Measurements from ENCODE around the gene RTP2.

The RTP2 gene

DNA sequence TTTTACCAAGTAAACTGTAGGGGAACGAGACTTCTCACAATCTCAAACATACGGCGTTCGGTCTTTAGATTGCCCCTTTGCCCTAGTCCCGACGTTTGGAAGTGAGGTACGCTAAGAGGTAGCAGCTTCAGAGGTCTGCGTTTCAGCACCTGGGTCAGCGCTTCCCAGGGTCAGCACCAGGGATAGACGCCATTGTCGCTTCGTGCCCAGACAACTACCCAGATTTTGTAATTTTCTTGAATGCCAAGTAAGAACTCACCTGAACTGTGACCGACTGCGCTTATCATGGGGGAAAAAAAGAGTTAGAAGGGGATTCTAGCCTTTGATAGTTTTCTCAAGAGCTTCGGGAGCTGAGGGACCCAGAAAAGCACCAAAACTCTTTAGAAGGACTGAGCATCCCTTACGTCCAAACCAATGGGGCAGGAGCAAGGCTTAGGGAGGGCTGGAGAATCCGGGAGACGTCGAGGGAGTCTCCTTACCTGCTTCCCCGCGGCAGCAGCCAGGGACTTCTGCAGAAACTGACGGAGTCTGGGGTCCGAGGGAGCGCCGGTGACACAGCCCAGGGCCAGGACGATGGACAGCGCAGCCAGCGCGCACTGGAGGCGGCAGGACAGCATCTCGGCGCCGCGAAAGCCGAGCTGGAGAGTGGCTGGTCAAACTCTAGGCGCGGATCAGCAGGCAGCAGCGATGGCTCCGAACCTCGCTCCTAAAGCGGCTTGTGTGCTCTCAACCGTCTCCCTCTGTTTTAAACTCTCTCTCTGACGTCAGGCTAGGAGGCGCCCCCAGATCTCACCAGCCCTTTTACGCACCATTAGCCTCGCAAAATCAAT, 32.5 kb downstream of the RTP2 start, which contains the start of gene SST:
SST (minus strand) TSS at position 720 of the 830 bp plus-strand sequence; CDS start at position 617, 103 bp downstream.
- DNase-seq (ENCODE audit: low spot score) = peak; percentile 85

DNA sequence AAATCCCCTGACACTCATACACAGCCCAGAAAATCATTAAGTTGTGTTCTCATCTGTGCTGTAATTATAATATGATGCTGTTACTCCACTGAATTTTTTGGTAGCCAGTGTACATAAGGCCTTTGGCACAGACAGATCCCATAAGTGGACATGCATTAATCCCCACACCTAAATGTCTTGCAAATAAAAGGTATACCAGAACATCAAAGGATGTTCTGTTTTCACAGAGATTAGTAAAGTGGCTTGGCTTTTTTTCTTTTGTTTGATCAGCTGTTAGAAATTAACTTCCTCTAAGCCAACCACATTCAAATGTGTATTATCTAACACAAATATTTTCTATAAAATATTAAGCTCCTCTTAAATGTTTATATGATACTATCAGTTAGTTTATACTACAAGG, 34.8 kb downstream of the RTP2 start:
- DNase-seq (ENCODE audit: low spot score) = no peak

DNA sequence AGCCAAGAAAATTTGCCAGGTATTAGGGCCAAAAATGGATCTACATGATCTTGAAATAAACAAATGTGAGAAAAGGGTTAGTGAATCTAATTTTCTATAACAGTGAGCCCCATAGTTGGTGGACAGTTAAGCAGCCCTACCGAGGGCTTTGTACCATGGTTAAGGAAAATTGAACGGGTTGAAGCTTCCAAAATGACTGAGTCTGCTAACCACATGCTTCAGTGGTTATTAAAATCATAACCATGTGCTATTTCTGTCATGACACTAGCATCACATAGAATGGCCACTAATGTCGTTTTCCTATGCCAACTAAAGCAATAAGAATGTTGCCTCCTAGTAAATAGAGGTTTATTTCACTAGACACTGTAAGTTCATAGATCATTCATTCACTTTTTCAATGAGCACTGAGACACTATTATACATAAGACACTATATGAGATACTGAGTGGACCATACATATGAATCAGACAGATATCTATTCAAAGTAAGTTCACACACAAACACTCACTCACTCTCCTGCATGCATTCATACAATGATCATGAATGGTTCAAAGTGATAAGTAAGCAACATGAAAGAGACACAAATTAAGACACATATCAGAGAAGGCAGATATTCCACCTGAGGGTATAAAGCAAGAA, 36.5 kb downstream of the RTP2 start:
- no peak for DNase-seq (ENCODE audit: low spot score)

DNA sequence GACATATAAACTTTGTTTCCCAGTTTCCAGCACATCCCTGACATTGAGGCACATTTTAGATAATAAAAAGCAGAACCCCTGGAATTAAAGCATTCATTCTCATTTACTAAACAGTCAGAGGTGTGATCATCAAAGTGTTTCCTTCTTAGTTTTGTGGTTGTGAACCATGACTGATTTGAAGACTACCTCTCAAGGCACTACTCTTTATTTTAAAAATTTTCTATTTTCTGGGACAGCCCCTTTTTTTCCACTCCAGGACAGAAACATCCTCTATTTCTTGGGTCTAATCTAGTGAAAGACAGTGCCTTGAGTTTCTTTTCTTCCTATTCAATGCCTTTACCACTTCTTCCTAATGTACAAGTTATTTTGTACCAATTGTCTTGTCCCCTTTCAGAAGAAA, 37.3 kb downstream of the RTP2 start:
- no peak for DNase-seq (ENCODE audit: low spot score)

DNA sequence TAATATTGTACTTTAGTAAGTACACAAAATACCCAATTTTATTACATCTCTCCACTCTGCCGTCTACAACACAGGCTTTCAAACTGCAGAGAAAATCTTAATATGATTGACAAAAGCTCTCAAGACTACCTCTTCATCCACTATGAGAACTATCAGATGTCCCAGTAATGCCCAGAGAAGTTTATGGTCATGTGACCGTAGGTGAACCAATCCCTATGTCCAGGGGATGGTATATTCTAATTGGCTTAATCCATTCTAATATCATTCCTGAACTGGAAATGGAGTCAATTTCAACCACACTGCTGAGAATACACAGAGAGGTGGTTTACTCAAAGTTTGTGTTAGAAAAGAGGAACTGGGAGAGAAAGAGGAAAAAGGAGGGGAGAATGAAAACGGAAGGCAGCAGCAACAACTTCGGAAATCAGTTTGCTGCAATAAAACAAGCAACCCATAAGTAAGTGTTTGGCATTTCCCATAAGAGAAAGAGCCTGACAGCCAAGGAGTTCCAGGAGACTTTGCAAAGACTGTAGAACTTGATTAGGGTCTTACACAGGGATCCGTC, 39.4 kb downstream of the RTP2 start:
- no peak for DNase-seq (ENCODE audit: low spot score)

DNA sequence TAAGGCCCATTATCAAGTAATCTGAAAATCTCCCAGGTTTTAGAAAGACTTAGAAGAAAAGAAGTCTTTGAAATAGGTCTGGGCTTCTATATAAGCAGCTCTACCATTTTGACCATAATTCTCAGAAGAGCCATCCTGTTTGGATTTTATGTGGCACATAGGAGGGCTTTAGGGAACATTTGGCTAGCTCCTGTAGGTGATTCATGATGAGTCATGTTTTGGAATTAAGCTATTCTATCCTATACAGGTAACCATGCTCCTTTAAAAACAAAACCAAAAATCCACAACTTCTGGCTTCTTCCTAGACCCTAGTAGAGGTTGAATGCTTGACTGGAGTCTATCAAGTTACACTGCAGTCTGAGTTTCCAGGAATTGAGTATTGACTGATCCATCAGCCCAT, 41.1 kb downstream of the RTP2 start:
- no peak for DNase-seq (ENCODE audit: low spot score)

DNA sequence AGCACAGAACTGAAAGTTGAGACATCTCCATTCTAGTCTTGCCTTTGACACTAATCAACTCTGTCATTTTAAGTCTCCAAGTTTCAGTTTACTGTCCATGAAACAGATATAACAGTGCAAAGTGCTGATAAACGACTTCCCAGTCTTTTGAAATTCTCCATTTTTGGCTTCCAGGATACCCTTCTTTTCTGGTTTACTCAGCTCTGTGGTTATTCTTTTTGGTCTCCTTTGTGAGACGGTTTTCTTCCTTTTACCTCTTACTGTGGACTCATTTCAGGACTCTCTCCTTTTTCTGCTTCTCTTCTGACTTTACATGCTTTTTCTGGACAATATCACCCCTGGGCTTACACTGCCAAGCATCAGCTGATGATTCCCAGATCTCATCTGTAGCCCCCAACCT, 51.1 kb downstream of the RTP2 start:
- DNase-seq (ENCODE audit: low spot score) = no peak
